HepG2 (cell line): ENCODE data around the gene DAZAP1. TPM values are rescaled to one million over a fixed set of nuclear protein-coding genes. Genes with fewer than 3 reads are reported as not detected.

ENCODE experiments used
- CBFB ChIP-seq: sonication (generic); formaldehyde crosslinking; IDR thresholded peaks from 2 replicates; pipeline ENCODE4 v1.4.0; 2020; ENCODE audit warnings: missing genetic modification reagents
- CHD4 ChIP-seq: fragments of 200-600 bp; sonication (generic); IDR thresholded peaks from 2 replicates; pipeline ENCODE4 v1.7.0; 2017; ENCODE audit warnings: mild to moderate bottlenecking, low read length, borderline replicate concordance
- E2F2 ChIP-seq: sonication (generic); formaldehyde crosslinking; IDR thresholded peaks from 2 replicates; pipeline ENCODE4 v1.4.0; 2020; ENCODE audit warnings: missing genetic modification reagents, borderline replicate concordance
- ETS1 ChIP-seq: sonication (generic); formaldehyde crosslinking; IDR thresholded peaks from 2 replicates; pipeline ENCODE4 v1.4.0; 2020; ENCODE audit warnings: missing genetic modification reagents
- FOXK2 ChIP-seq: fragments of 450-650 bp; IDR thresholded peaks from 2 replicates; pipeline ENCODE4 v1.6.1; 2016
- GFI1 ChIP-seq: sonication (generic); formaldehyde crosslinking; IDR thresholded peaks from 2 replicates; pipeline ENCODE4 v1.5.0; 2020; ENCODE audit warnings: missing genetic modification reagents, mild to moderate bottlenecking, borderline replicate concordance
- HBP1 ChIP-seq: IDR thresholded peaks from 2 replicates; pipeline ENCODE4 v1.6.1; 2016; ENCODE audit warnings: low read depth, control low read depth
- HDAC6 ChIP-seq: fragments of 200-600 bp; sonication (generic); IDR thresholded peaks from 2 replicates; pipeline ENCODE4 v1.7.0; 2017; ENCODE audit warnings: mild to moderate bottlenecking, antibody characterized with exemption, low read length, low read depth
- HHEX ChIP-seq: IDR thresholded peaks from 2 replicates; pipeline ENCODE4 v1.6.1; 2016; ENCODE audit warnings: control low read depth
- KDM5A ChIP-seq: fragments of 200-600 bp; sonication (generic); IDR thresholded peaks from 2 replicates; pipeline ENCODE4 v1.7.0; 2018; ENCODE audit warnings: antibody characterized with exemption, mild to moderate bottlenecking, low read length, borderline replicate concordance
- MAFF ChIP-seq: IDR thresholded peaks from 2 replicates; pipeline ENCODE4 v1.6.1; 2011; ENCODE audit warnings: low read depth, low read length, improper control_type of control experiment
- NFKBIZ ChIP-seq: IDR thresholded peaks from 2 replicates; pipeline ENCODE4 v1.6.1; 2018; ENCODE audit warnings: missing genetic modification reagents, missing compliant biosample characterization
- RBAK ChIP-seq: sonication (generic); formaldehyde crosslinking; IDR thresholded peaks from 2 replicates; pipeline ENCODE4 v1.5.1; 2020; ENCODE audit warnings: mild to moderate bottlenecking, missing genetic modification reagents
- TAF15 ChIP-seq: fragments of 200-400 bp; formaldehyde crosslinking; IDR thresholded peaks from one replicate; pipeline ENCODE4 v1.6.1; 2018; ENCODE audit warnings: mild to moderate bottlenecking, low read depth, low read length; ENCODE audit not compliant: poor library complexity, severe bottlenecking
- THAP8 ChIP-seq: sonication (generic); formaldehyde crosslinking; IDR thresholded peaks from 2 replicates; pipeline ENCODE4 v1.5.1; 2020; ENCODE audit warnings: missing genetic modification reagents, mild to moderate bottlenecking, borderline replicate concordance
- TRIM24 ChIP-seq: sonication (generic); formaldehyde crosslinking; IDR thresholded peaks from 2 replicates; pipeline ENCODE4 v1.8.0; 2022; ENCODE audit warnings: mild to moderate bottlenecking, missing genetic modification reagents
- ZBTB44 ChIP-seq: sonication (generic); formaldehyde crosslinking; IDR thresholded peaks from 2 replicates; pipeline ENCODE4 v1.4.0; 2020; ENCODE audit warnings: missing genetic modification reagents
- ZNF138 ChIP-seq: sonication (generic); formaldehyde crosslinking; IDR thresholded peaks from 2 replicates; pipeline ENCODE4 v1.5.0; 2020; ENCODE audit warnings: mild to moderate bottlenecking, low read depth, missing genetic modification reagents
- ZNF251 ChIP-seq: sonication (generic); formaldehyde crosslinking; IDR thresholded peaks from 2 replicates; pipeline ENCODE4 v1.9.0; 2021; ENCODE audit warnings: mild to moderate bottlenecking, missing genetic modification reagents
- ZNF747 ChIP-seq: sonication (generic); formaldehyde crosslinking; IDR thresholded peaks from 2 replicates; pipeline ENCODE4 v1.8.1; 2023; ENCODE audit warnings: missing genetic modification reagents, mild to moderate bottlenecking, borderline replicate concordance
- ZNF784 ChIP-seq: sonication (generic); formaldehyde crosslinking; IDR thresholded peaks from 2 replicates; pipeline ENCODE4 v1.5.1; 2020; ENCODE audit warnings: missing genetic modification reagents, mild to moderate bottlenecking, borderline replicate concordance
- polyA plus RNA-seq, 8 experiments: library from polyadenylated mRNA; depleted of rRNA in 3 of 8; stranded (reverse) in 7 of 8; unstranded in 1 of 8; fragments of >200 nt; fragmentation: Illumina TruSeq in 4 of 8; extraction: Trizol in 4 of 8; gene quantifications; 2 replicates each; pipeline versions ENCODE4 v1.2.1 to v1.2.3, GENCODE V29; 2011 to 2016; ENCODE audit warnings: low read depth in 4 of 8, missing spikeins in 1 of 8, mixed read lengths in 1 of 8; ENCODE audit not compliant: insufficient read depth in 1 of 8
- total RNA-seq, 5 experiments: library from RNA; depleted of rRNA; stranded (reverse); fragments of >200 nt; fragmentation: Illumina TruSeq; extraction: Trizol; gene quantifications; 2 replicates each; pipeline ENCODE4 v1.2.3, GENCODE V29; 2016; ENCODE audit warnings: low read depth in 1 of 5

The DAZAP1 gene
- total and polyA plus RNA-seq, 2 of the 13 experiments (the other 11 are each of a cell fraction or from before 2014, with no cell fraction given), result 63.3 to 79.2 TPM

GRCh38 chr19:1438035-1438932 lies 30.9 kb downstream of the DAZAP1 start, which contains the start of gene RPS15 (continued):
- TF ChIP-seq ZNF784 (CRISPR knock-in tag) (peak; percentile 68; the same call in 1 of the 2 replicates), ZNF138 (CRISPR knock-in tag) (peak; percentile 86; the same call in 1 of the 2 replicates), KDM5A (peak; percentile 52; the same call in 1 of the 2 replicates), CHD4 (no peak), HBP1 (CRISPR knock-in tag) (peak; percentile 61), TRIM24 (CRISPR knock-in tag) (no peak), ZNF251 (CRISPR knock-in tag) (no peak), NFKBIZ (CRISPR knock-in tag) (peak; percentile 83), RBAK (CRISPR knock-in tag) (peak; percentile 56; the same call in 1 of the 2 replicates), THAP8 (CRISPR knock-in tag) (peak; percentile 78; the same call in 1 of the 2 replicates), GFI1 (CRISPR knock-in tag) (peak; percentile 82; the same call in 1 of the 2 replicates), CBFB (CRISPR knock-in tag) (peak; percentile 93), ZNF747 (CRISPR knock-in tag) (peak; percentile 98), MAFF (no peak), HDAC6 (no peak), HHEX (no peak), ETS1 (CRISPR knock-in tag) (0 out of 2 replicates have a peak, but pooled peaks have one; percentile 59), FOXK2 (peak; percentile 60; the same call in 1 of the 2 replicates), ZBTB44 (CRISPR knock-in tag) (peak; percentile 61; the same call in 1 of the 2 replicates), TAF15 (peak; percentile 70), E2F2 (CRISPR knock-in tag) (peak; percentile 94; the same call in 1 of the 2 replicates)
